KOPT-K1 (cell line): ENCODE data around the gene SLC38A11.
"Not testable (repeated sequence)": the region's sequence is repeated elsewhere in the genome, so short reads cannot be mapped to it uniquely, and the experiment has no call there.

Source experiments
- H3K27ac ChIP-seq: fragments of 200-600 bp; sonication (generic); 2 replicates; pipeline ENCODE4 v1.5.1; 2016; ENCODE audit warnings: antibody characterized with exemption, mild to moderate bottlenecking, low read depth, low read length; ENCODE audit not compliant: poor library complexity, severe bottlenecking
- H3K36me3 ChIP-seq: fragments of 200-600 bp; sonication (generic); 2 replicates; pipeline ENCODE4 v1.5.1; 2017; ENCODE audit warnings: antibody characterized with exemption, mild to moderate bottlenecking, low read length, moderate library complexity; ENCODE audit not compliant: insufficient read depth
- H3K9me3 ChIP-seq: fragments of 200-600 bp; sonication (generic); 2 replicates; pipeline ENCODE4 v1.5.1; 2017; ENCODE audit warnings: antibody characterized with exemption, low read length, mild to moderate bottlenecking; ENCODE audit not compliant: insufficient read depth, poor library complexity, severe bottlenecking

SLC38A11 gene

DNA sequence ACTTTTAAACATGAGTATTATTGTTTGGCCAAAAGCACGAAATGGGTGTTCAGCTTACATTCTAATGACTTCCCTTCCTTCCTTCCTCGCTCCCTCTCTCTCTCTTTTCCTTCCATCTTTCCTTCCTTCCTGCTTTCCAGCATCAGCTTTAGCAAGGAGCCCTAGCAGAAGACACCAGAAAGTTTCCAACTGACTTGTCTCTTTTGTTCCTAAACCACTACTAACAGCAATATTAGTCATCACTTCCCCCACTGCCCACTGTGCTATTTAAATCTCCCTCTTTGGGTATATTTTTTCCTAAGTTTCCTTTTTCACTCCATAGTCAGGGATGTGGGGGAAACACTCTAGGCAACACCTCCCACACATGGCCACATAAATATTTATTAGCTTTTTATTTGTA, 25.4 kb upstream of the SLC38A11 start:
- not testable (repeated sequence) for H3K27ac ChIP-seq, H3K36me3 ChIP-seq, H3K9me3 ChIP-seq

DNA sequence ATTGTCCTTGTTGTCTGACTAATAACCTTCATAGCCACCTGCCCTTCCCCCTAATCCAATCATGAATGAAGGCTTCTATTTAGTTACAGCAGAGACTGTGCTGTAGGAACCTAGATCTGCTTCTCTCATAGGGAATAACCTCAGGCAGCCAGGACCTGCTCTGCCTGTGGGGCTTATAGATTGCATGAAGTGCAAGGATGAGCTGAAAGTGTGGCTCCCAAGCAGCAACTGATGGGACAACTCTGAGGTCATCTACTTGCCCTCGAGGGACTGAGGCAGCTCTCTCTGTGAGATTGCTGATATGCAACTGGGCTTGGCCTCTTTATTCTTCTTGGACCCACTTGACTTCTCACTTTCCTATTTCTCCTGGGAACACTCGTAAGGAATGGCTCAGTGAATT, 23.8 kb upstream of the SLC38A11 start:
- H3K36me3 ChIP-seq, result no peaks in the 10 kb centered on the region
- H3K9me3 ChIP-seq, result no peaks in the 10 kb centered on the region
- no peak overlapping the region for H3K27ac ChIP-seq

DNA sequence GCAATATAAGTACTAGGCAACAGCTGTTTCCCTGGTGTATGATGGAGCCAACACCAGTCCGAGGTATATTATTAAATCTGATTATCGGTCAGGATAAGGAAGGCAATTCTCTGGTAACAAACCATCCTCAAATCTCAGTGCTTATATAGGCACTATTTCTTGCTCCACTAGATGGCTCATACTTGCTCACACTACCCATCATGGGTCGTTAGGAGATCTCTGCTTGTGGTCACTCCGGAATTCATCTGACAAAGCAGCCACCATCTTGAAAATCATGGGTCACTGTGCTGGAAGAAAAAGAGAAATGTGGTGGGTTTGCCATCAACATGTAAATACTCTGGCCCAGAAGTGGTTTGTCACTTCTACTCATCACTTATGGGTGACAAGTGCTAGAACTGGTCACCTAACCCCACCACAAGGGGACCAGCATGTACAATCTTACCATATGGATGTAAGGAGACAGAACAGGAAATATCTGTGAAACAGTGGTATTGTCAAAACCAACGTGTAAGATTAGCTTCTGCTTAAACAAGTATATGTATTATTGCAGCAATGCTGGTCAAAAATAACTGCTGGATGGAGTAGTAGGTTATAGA, 21.6 kb upstream of the SLC38A11 start:
- not testable (repeated sequence) for H3K9me3 ChIP-seq, H3K27ac ChIP-seq, H3K36me3 ChIP-seq

DNA sequence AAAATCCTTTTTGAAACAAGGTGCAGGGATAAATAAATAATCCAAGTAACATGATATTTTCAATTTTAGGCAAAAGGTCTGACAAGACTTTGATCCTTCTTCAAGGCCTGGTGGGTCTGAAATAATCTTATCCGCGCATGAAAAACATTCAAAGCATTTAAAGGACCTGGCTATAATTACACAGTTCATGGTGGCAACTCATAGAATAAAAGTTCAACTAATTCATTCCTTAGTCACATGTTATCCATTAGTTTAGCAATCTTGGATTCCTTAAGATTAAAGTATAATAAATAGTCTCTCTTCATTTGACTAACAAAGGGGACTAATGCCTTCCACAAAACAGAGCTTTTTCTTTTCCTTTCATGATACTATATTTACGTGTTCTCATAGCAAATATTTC, 21.0 kb upstream of the SLC38A11 start:
- Histone ChIP-seq H3K9me3 (no peaks in the 10 kb centered on the region), H3K36me3 (no peaks in the 10 kb centered on the region), H3K27ac (no peak overlapping the region)

DNA sequence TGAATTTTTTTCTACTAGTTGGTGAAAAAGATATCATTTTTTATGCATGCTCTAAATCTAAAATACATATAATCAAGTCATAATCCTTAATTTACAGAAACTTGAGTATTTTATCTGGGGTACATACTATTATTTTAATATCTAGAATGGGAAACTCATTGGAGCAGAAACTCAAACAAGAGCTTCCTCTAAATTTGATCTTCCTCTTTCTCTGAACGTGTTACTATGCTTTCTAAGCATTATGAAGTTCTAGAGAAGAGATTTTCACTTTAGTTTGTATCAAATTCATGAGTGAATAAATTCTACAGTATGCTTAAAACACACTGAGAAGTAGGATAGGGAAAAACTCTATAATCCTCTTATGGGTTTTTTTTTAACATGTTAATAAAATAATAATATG, 20.6 kb upstream of the SLC38A11 start:
- Histone ChIP-seq H3K36me3 (no peaks in the 10 kb centered on the region), H3K27ac (no peak overlapping the region), H3K9me3 (no peaks in the 10 kb centered on the region)

DNA sequence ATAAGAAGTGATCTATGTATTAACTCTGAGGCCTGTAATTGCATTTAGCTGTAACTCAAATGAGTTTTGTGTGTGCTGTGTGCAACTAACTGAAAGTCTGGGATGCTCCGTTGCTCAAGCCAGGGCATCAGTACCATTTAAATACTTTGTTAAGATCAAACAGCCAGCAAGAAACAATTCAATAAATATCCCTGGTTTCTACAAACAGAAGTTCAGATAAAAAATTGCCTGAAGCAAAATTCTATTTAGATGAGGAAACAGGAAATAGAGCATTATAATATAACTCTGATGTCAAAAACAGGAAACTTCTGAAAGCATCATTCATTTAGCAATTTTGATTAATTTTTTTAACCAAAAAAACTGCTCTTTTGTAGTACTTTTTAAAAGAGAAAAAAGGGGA, 18.9 kb upstream of the SLC38A11 start:
- Histone ChIP-seq H3K27ac (no peak overlapping the region), H3K36me3 (no peaks in the 10 kb centered on the region), H3K9me3 (no peaks in the 10 kb centered on the region)

DNA sequence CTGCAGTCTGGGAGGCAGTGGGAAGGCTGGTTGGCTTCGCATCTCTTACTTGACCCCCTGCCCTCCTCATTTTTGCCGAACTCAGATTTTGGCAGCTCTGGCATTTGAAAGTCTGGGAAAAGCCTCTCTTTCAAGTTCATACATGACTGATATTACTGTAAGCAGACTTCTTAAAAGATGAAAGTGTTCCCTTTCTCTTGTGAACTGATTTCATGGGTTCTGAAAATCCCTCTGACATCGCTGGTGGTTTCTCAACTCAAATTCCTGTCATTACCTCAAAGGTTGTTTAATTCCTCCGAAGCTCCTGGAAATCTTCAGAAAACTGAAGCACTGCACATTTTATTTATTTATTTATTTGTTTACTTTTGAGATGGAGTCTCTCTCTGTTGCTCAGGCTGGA, 16.9 kb upstream of the SLC38A11 start:
- Histone ChIP-seq H3K36me3 (no peaks in the 10 kb centered on the region), H3K27ac (no peak overlapping the region), H3K9me3 (no peaks in the 10 kb centered on the region)

DNA sequence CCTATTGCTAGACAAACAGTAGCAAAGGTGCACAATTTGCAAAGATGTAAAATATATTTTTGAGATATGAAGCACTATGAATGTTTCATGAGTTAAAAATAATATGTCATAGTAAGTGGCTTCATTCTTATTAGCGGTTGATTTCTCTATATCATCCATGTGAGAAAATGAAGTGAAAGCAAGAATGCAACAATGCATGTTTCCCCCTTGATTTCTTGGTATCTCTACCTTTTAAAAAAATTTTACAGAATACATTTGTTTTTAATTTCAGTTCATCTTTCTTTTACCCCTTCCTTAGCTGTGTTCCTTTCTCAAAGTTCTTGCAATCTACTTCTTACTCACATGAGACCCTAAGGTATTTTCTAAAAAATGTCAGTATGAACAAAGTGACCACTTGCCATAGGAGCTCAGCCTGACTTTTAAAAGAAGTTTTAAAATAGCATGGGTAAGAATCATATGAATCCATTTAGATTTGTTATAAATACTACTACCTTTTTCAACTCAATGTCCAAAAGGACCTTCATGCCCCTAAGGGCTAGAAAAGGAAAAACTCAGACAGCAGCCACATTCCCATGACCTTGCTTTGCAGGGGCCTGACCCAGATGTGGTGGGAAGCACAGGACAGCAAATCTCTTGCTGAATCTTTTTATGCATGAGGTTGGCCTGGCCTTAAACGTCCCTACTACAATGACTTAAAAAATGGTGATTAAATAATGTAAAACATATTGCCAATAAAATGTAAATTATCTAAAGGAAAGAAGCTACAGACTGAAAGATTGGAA, 14.8 kb upstream of the SLC38A11 start:
- no peak overlapping the region for H3K27ac ChIP-seq

DNA sequence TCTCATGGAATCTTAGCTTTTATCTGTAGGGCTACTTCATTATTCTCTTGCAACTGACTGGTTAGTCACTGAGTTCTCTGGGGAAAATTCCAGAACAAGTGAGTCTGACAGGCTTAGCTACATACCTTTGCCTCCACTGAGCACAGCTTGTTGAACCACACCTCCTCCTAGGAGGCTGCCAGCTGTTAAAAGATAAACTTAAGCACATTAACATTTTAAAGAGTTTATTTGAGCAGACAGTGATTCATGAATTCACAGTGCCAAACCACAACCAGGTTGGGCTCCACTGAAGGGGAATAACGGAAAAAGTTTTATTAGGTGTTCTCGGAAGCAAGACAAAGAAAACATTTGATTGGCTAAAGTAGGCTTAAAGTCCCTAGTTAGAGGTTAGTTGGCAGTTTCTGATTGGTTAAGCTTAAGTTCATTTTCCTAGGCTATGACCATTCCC, 12.5 kb upstream of the SLC38A11 start:
- Histone ChIP-seq H3K9me3 (no peaks in the 10 kb centered on the region), H3K27ac (no peak overlapping the region), H3K36me3 (no peaks in the 10 kb centered on the region)

More for the DNA sequence above, 14.8 kb upstream of the SLC38A11 start:
- H3K9me3 ChIP-seq, result no peaks in the 10 kb centered on the region
- H3K36me3 ChIP-seq, result no peaks in the 10 kb centered on the region

DNA sequence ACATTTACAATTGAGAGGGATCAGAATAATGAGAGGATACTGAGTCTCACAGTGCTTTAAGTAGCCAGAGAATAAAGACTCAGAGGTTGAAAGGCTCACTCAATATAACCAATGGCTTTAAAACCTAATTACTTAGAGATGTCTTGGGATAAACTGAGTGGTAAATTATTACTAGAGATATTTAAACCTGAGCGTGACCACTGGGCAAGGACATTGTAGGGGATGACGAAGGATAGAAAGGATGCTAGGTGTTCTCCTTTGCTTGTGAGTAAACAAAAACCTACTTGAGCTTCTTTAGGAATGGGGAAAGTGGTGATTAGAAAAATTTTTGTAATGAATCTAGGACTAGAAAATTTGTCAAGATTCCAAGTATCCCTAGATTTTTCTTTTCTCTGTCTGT, 12.0 kb upstream of the SLC38A11 start:
- Histone ChIP-seq H3K9me3 (no peaks in the 10 kb centered on the region), H3K36me3 (no peaks in the 10 kb centered on the region), H3K27ac (no peak overlapping the region)

DNA sequence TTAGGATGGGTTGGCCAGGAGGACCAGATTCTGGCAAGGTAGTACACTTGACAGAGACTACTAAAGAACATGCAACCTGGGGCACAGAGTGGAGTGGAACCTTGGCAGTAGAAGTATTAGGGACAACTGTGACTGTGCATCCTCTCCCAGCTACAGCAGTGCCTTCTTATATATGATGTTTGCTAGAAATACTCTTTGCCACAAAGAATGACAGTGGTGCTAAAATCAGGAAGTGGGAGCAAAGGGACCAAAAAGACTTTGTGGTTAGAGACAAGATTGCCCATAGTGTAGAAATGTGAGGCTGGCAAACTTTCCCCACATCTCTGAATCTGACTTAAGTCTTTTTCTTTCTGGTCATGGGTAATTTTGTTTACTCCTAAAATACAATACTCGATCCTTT, 9.4 kb upstream of the SLC38A11 start:
- H3K27ac ChIP-seq, result no peak overlapping the region
- no peaks in the 10 kb centered on the region for H3K36me3 ChIP-seq
- no peaks in the 10 kb centered on the region for H3K9me3 ChIP-seq

DNA sequence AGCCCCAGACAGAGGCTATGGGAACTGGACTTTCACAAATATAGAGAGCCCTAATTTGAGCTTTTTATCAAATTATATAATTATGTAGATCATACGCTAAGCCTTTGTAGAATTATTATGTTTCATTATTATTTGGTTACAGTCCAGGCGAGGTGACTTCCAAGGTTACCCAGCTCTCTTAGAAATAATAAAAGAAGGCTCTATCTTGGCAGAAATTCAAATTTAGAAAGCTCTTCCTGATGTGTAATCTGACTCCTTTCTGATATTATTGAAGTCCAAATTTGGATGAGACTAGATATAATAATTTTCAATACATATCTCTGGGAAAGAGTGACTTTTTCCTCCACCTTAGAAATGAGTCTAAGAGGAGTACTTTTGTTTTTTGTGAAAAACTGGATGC, 4.8 kb upstream of the SLC38A11 start:
- no peaks in the 10 kb centered on the region for H3K9me3 ChIP-seq
- H3K36me3 ChIP-seq, result no peaks in the 10 kb centered on the region
- no peak overlapping the region for H3K27ac ChIP-seq

DNA sequence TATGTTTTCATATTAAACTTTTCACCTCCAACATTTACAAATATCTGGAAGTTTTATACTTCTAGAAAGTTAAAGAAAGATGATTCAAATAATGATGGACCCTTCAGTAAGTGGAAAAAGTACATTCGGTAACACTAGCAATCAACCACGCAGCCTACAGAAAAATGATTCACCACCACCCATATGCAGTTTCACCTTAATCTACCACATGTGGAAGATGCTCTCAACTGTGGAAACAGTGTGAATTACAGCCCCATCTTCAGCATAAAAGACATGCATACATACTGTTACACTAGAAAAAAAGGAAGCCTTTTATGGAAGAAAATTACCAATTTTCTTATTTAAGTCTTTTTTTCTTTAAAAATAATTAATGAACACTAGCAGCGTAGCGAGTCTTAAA, 1.1 kb downstream of the SLC38A11 start:
- no peaks in the 10 kb centered on the region for H3K36me3 ChIP-seq
- no peaks in the 10 kb centered on the region for H3K9me3 ChIP-seq
- H3K27ac ChIP-seq, result no peak overlapping the region

DNA sequence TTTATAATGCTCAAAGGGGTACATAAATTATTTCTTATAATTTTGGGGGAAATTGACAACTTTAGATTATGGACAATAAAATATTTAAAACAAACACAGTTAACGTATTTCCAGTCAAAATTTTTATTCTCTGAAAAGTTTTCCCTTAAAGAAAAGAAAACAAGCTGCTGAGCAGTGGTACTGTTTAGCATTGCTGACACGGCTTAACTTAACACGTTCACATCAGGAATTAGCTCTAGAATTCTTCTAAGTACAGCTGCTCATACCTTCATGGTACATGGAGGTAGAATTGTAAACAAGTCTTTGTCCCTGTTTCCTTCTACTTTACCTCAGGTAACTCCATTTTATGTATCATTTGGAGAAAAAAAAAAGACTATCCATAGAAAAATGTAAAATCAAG, 2.0 kb downstream of the SLC38A11 start:
- no peaks in the 10 kb centered on the region for H3K36me3 ChIP-seq
- H3K9me3 ChIP-seq, result no peaks in the 10 kb centered on the region
- H3K27ac ChIP-seq, result no peak overlapping the region

DNA sequence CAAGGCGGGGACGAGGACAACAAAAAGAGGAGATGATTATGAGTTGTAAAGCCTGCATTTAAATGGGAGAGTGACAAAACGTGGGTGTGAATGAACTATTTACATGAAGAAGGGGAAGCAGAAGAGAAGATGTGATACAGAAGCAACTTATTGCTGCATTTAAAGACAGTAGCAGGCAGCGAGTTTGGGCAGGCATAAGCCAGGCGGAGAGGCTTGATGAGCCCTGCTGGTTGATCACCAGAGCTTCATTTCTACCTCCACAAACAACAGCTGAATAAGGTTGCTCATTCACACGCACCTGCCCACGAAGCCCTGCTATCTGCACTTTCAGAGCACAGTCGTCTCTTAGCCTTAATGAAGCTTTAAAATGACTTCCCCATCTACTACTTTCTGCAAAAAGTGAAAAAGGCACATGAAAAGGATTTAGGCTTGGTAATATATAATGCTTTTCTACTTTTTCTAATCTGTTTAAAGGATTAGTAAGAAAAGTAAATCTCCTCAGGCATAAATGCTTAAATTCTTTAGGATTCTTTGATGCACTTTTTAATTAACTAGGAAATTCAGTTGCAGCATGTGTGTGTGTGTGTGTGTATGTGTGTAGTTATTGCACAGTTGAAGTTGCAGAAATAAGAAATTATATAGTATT, 3.1 kb downstream of the SLC38A11 start:
- Histone ChIP-seq H3K9me3 (no peaks in the 10 kb centered on the region), H3K36me3 (no peaks in the 10 kb centered on the region), H3K27ac (no peak overlapping the region)

DNA sequence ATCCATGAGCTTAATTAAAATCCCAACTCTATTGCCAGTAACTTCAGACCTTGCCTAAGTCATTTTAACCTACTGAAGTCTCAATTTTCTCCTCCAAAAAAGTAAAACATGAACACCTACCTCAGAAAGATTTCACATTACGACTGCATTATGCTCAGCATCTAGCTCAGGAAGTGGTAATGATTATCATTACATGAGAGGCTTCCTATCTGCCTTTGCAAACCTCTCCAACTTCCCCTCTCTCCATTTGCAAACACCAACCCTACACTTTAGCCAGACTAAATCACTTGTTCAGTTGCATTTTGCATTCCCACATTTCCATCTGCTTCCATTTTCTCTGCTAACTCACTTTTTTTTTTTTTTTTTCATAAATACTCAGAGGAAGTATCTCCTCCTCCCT, 6.8 kb downstream of the SLC38A11 start:
- Histone ChIP-seq H3K36me3 (no peaks in the 10 kb centered on the region), H3K9me3 (no peaks in the 10 kb centered on the region)

More for the DNA sequence above, 6.8 kb downstream of the SLC38A11 start:
- H3K27ac ChIP-seq, result no peak overlapping the region
